ENCODE measurements around the gene TTF2. TPM values are rescaled to one million over a fixed set of nuclear protein-coding genes. Genes with fewer than 3 reads are reported as not detected.

The TTF2 gene
- total RNA-seq, 3 donors from 2014 or later, result 21.5 to 35.4 (median 30.2) TPM

GRCh38 chr1:117093091-117093534 lies 33.0 kb downstream of the TTF2 start:
- no peak for TF ChIP-seq CTCF (IDR thresholded peaks at IDR 0.05)
- DNase-seq, result peak in 1 of 3 donors; percentile 46
- Histone ChIP-seq H3K36me3 (ENCODE audit: low read depth) (no peaks in the 10 kb centered on the region), H3K4me3 (no peak overlapping the region), H3K4me1 (ENCODE audit: low read depth) (no peaks in the 10 kb centered on the region), H3K9me3 (no peaks in the 10 kb centered on the region)
- peak; percentile 73 for ATAC-seq
- intact Hi-C loops (cut with DNase I, micrococcal nuclease), result no loop called here

- intact Hi-C loops (cut with DNase I, micrococcal nuclease), result no loop called here
- ATAC-seq (peak; percentile 77), DNase-seq (no peak)
- Histone ChIP-seq H3K36me3 (ENCODE audit: low read depth) (no peaks in the 10 kb centered on the region), H3K4me1 (ENCODE audit: low read depth) (no peaks in the 10 kb centered on the region), H3K9me3 (no peaks in the 10 kb centered on the region), H3K4me3 (no peak overlapping the region)
- no peak for TF ChIP-seq CTCF (IDR thresholded peaks at IDR 0.05)
These were observed 33.9 kb downstream of the TTF2 start for GRCh38 chr1:117093870-117094621.

- H3K36me3 ChIP-seq (ENCODE audit: low read depth), result no peaks in the 10 kb centered on the region
These were observed 34.9 kb downstream of the TTF2 start for GRCh38 chr1:117094841-117095604.

GRCh38 chr1:117096951-117097408 lies 36.9 kb downstream of the TTF2 start:
- intact Hi-C loops (cut with DNase I, micrococcal nuclease), result no loop called here
- no peaks in the 10 kb centered on the region for H3K36me3 ChIP-seq (ENCODE audit: low read depth)
- ATAC-seq (no peak), DNase-seq (no peak)
- TF ChIP-seq CTCF (IDR thresholded peaks at IDR 0.05), result no peak
- no peak overlapping the region for H3K4me3 ChIP-seq
- no peaks in the 10 kb centered on the region for H3K4me1 ChIP-seq (ENCODE audit: low read depth)
- no peaks in the 10 kb centered on the region for H3K9me3 ChIP-seq

More at GRCh38 chr1:117094841-117095604, 34.9 kb downstream of the TTF2 start:
- Histone ChIP-seq H3K9me3 (no peaks in the 10 kb centered on the region), H3K4me1 (ENCODE audit: low read depth) (no peaks in the 10 kb centered on the region), H3K4me3 (no peak overlapping the region)
- intact Hi-C loops (cut with DNase I, micrococcal nuclease), result no loop called here
- ATAC-seq, result no peak
- no peak for TF ChIP-seq CTCF (IDR thresholded peaks at IDR 0.05)
- no peak for DNase-seq

GRCh38 chr1:117097443-117097842 lies 37.3 kb downstream of the TTF2 start:
- H3K4me3 ChIP-seq, result no peak overlapping the region
- no peaks in the 10 kb centered on the region for H3K36me3 ChIP-seq (ENCODE audit: low read depth)
- intact Hi-C loops (cut with DNase I, micrococcal nuclease), result no loop called here
- TF ChIP-seq CTCF (IDR thresholded peaks at IDR 0.05), result no peak
- ATAC-seq, result no peak
- no peaks in the 10 kb centered on the region for H3K9me3 ChIP-seq
- no peak for DNase-seq
- no peaks in the 10 kb centered on the region for H3K4me1 ChIP-seq (ENCODE audit: low read depth)

Measured in mucosa of descending colon (tissue), 3 donors.